K562 (cell line): Measurements from ENCODE around the gene OR2AT4. TPM values are rescaled to one million over a fixed set of nuclear protein-coding genes. Genes with fewer than 3 reads are reported as not detected.

Source experiments
- ATAC-seq: fragments of 200-7000 bp; cut with Tn5 transposase; 3 replicates; pipeline ENCODE4 v1.9.1; 2020; ENCODE audit warnings: moderate library complexity
- BruUV-seq: library from RNA; stranded (reverse); fragments of 400-500 nt; replicated peaks from 2 replicates; lab custom pipeline; 2021; lab: Mats Ljungman, UMichigan
- CTCF ChIA-PET: fragments of 300-600 bp; formaldehyde crosslinking; extraction: SDS; loops from one replicate; lab custom pipeline; 2021; ENCODE audit warnings: low intra/inter-chr PET ratio; lab: Yijun Ruan, JAX
- POLR2A ChIA-PET: fragments of 300-600, 350-650 bp; sonication (Branson Sonifier 250); formaldehyde crosslinking; extraction: SDS; loops from one replicate; lab custom pipeline; 2021; ENCODE audit warnings: antibody characterized with exemption, inconsistent platforms; lab: Yijun Ruan, JAX
- DNase-seq, 4 experiments: peaks; one replicate each; pipeline versions ENCODE4 v3.0.0 to v3.0.0-alpha.2; 2011 to 2018; ENCODE audit warnings: low spot score in 3 of 4, mixed read lengths in 3 of 4; ENCODE audit errors: extremely low read depth in 1 of 4
- FAIRE-seq: peaks from 2 replicates; lab custom pipeline; 2011; peaks lifted over from hg19 to GRCh38; lab: Jason Lieb, UNC
- H2AFZ ChIP-seq: 2 replicates; pipeline ENCODE4 v1.6.0; 2011; ENCODE audit warnings: low read depth, low read length, control low read depth, inconsistent platforms
- H3K27ac ChIP-seq: fragments of 200-600 bp; 3 replicates; pipeline ENCODE4 v1.8.0; 2011; ENCODE audit warnings: low read depth, mild to moderate bottlenecking, control low read depth, inconsistent platforms, low read length, moderate library complexity, mixed read lengths; ENCODE audit errors: extremely low read depth
- H3K27me3 ChIP-seq, 2 experiments: fragments of 300-600 bp in 1 of 2; 2 replicates in 1 of 2; 3 replicates in 1 of 2; pipeline versions ENCODE4 v1.6.0 to v1.8.0; 2011; ENCODE audit warnings: inconsistent platforms in 2 of 2, low read length in 2 of 2, mild to moderate bottlenecking in 1 of 2, mixed read lengths in 1 of 2, moderate library complexity in 1 of 2; ENCODE audit not compliant: control insufficient read depth in 2 of 2, insufficient read depth in 2 of 2
- H3K36me3 ChIP-seq: fragments of 300-600 bp; 3 replicates; pipeline ENCODE4 v1.8.0; 2011; ENCODE audit warnings: mild to moderate bottlenecking, low read length, inconsistent platforms; ENCODE audit not compliant: control insufficient read depth, insufficient read depth
- H3K4me1 ChIP-seq, 2 experiments: fragments of 200-600 bp in 1 of 2; replicated peaks in 1 of 2; 2 replicates in 1 of 2; 3 replicates in 1 of 2; pipeline versions ENCODE4 v1.5.1 to v1.8.0; 2011; ENCODE audit warnings: inconsistent platforms in 2 of 2, low read length in 2 of 2, mild to moderate bottlenecking in 1 of 2, mixed read lengths in 1 of 2, moderate library complexity in 1 of 2; ENCODE audit not compliant: control insufficient read depth in 2 of 2, insufficient read depth in 2 of 2
- H3K4me2 ChIP-seq: 2 replicates; pipeline ENCODE4 v1.6.1; 2011; ENCODE audit warnings: low read length, control low read depth, inconsistent platforms, mixed read lengths; ENCODE audit not compliant: insufficient read depth
- H3K4me3 ChIP-seq: fragments of 200-600 bp; sonication (generic), shearing (Covaris generic); 2 replicates; pipeline ENCODE4 v1.5.1; 2016; ENCODE audit warnings: control low read depth, inconsistent platforms
- H3K79me2 ChIP-seq: fragments of 200-600 bp; 3 replicates; pipeline ENCODE4 v1.8.0; 2011; ENCODE audit warnings: low read length, inconsistent platforms; ENCODE audit not compliant: control insufficient read depth, insufficient read depth
- H3K9ac ChIP-seq, 2 experiments: 2 replicates each; pipeline versions ENCODE4 v1.6.0 to v1.6.1; 2011; ENCODE audit warnings: low read depth in 2 of 2, low read length in 2 of 2, control low read depth in 1 of 2, inconsistent platforms in 1 of 2, mild to moderate bottlenecking in 1 of 2, mixed read lengths in 1 of 2; ENCODE audit not compliant: insufficient read depth in 1 of 2
- H3K9me1 ChIP-seq: one replicate; pipeline ENCODE4 v1.6.0; 2011; ENCODE audit warnings: inconsistent platforms, mild to moderate bottlenecking, low read length, moderate library complexity; ENCODE audit not compliant: control insufficient read depth, insufficient read depth
- H3K9me3 ChIP-seq: replicated peaks from 2 replicates; pipeline ENCODE4 v1.5.1; 2011; ENCODE audit warnings: low read depth, low read length, inconsistent platforms; ENCODE audit not compliant: control insufficient read depth, insufficient read depth
- H4K20me1 ChIP-seq: replicated peaks from 2 replicates; pipeline ENCODE4 v1.6.1; 2011; ENCODE audit warnings: low read length, inconsistent platforms, mixed read lengths; ENCODE audit not compliant: control insufficient read depth, insufficient read depth
- ATF7 ChIP-seq: fragments of 450-650 bp; IDR thresholded peaks from 2 replicates; pipeline ENCODE4 v1.7.1; 2014; ENCODE audit warnings: mild to moderate bottlenecking, moderate library complexity
- GTF2B ChIP-seq: IDR thresholded peaks from 2 replicates; pipeline ENCODE4 v1.6.1; 2011; ENCODE audit not compliant: insufficient read length; ENCODE audit errors: extremely low read depth
- GTF3C2 ChIP-seq: IDR thresholded peaks from 3 replicates; pipeline ENCODE4 v1.6.1; 2011; ENCODE audit warnings: borderline replicate concordance, mild to moderate bottlenecking, moderate library complexity; ENCODE audit not compliant: insufficient read length; ENCODE audit errors: extremely low read depth
- SMARCA4 ChIP-seq: fragments of 450-650 bp; IDR thresholded peaks from 2 replicates; pipeline ENCODE4 v1.6.1; 2016
- SPI1 ChIP-seq: IDR thresholded peaks from 2 replicates; pipeline ENCODE4 v1.6.1; 2011; ENCODE audit warnings: low read depth, low read length, control low read depth, borderline replicate concordance
- SREBF2 ChIP-seq: sonication (generic); formaldehyde crosslinking; IDR thresholded peaks from 2 replicates; pipeline ENCODE4 v1.4.0; 2020; ENCODE audit warnings: mild to moderate bottlenecking, missing genetic modification reagents
- ZNF354B ChIP-seq: fragments of 250-450 bp; sonication (Bioruptor Pico); IDR thresholded peaks from 2 replicates; pipeline ENCODE4 v1.4.0; 2020
- ZNF75A ChIP-seq: fragments of 450-650 bp; formaldehyde crosslinking; IDR thresholded peaks from 2 replicates; pipeline ENCODE4 v1.4.0; 2020; ENCODE audit warnings: mild to moderate bottlenecking
- WGBS: fragments of 100-300 bp; shearing (Covaris generic); methylation state at CpG from one replicate; pipeline ENCODE4 v1.1.6; 2016; ENCODE audit warnings: low coverage, mixed read lengths; ENCODE audit not compliant: insufficient coverage; ENCODE audit errors: missing lambda C conversion rate; 5-methylcytosine and 5-hydroxymethylcytosine counted together
- in situ Hi-C: fragments of 300-500 bp; cut with MboI; formaldehyde crosslinking; loops from 4 replicates; pipeline ENCODE4 v1.15.0; 2018; ENCODE audit warnings: inconsistent platforms, mixed read lengths
- intact Hi-C: fragments of 100-400 bp; cut with micrococcal nuclease; formaldehyde crosslinking; loops from 2 replicates; pipeline ENCODE4 v1.14.2; 2022
- polyA plus RNA-seq, 8 experiments: library from polyadenylated mRNA; depleted of rRNA in 4 of 8; stranded (reverse) in 5 of 8; unstranded in 3 of 8; fragments of >200 nt; fragmentation: Nextera tagmentation in 2 of 8; fragmentation: Illumina TruSeq in 1 of 8; extraction: Ambion mirVana in 2 of 8; extraction: Trizol in 1 of 8; gene quantifications; 2 replicates each; pipeline versions ENCODE4 v1.2.1 to v1.2.3, GENCODE V29; 2011 to 2014; ENCODE audit warnings: inconsistent platforms in 1 of 8, missing spikeins in 1 of 8
- total RNA-seq, 7 experiments: library from RNA; depleted of rRNA in 6 of 7; stranded (reverse); fragments of >200 nt in 6 of 7; fragmentation: Illumina TruSeq in 2 of 7; extraction: Trizol in 2 of 7; gene quantifications; 2 replicates each; pipeline versions ENCODE4 v1.2.1 to v1.2.3, GENCODE V29; 2011 to 2021; ENCODE audit warnings: low replicate concordance in 1 of 7
- TF ChIP-seq, protein P1 (sequence below): sonication (generic); formaldehyde crosslinking; IDR thresholded peaks from 2 replicates; pipeline ENCODE4 v1.9.0; 2022; ENCODE audit warnings: mild to moderate bottlenecking, missing genetic modification reagents

OR2AT4 gene
- total and polyA plus RNA-seq, 9 of the 15 experiments (the other 6 are each of a cell fraction or from before 2014, with no cell fraction given) = 0.86 to 3.1 (median 2.0) TPM

GRCh38 chr11:75114465-75114864, 17.8 kb upstream of the OR2AT4 start (continued):
- no peak for TF ChIP-seq GTF2B
- TF ChIP-seq SREBF2 (CRISPR knock-in tag) = no peak
- no peak for TF ChIP-seq ATF7
- TF ChIP-seq, protein P1, sequence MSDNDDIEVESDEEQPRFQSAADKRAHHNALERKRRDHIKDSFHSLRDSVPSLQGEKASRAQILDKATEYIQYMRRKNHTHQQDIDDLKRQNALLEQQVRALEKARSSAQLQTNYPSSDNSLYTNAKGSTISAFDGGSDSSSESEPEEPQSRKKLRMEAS (CRISPR knock-in tag) = no peak
- TF ChIP-seq, all 486 proteins: peak for 6

GRCh38 chr11:75113030-75113429, 16.4 kb upstream of the OR2AT4 start:
- Histone ChIP-seq H3K4me2 (no peak overlapping the region), H3K36me3 (peaks cover 4% of the 10 kb centered on the region; the same call in 2 of the 3 replicates), H3K9ac (no peak overlapping the region), H3K4me3 (no peak overlapping the region), H3K4me1 (no peaks in the 10 kb centered on the region; a peak in 1 of 5 replicates), H3K27ac (no peak overlapping the region), H3K27me3 (no peaks in the 10 kb centered on the region), H4K20me1 (no peaks in the 10 kb centered on the region), H3K9me3 (peaks cover 15% of the 10 kb centered on the region), H2AFZ (no peak overlapping the region), H3K9me1 (no peaks in the 10 kb centered on the region), H3K79me2 (no peaks in the 10 kb centered on the region; the same call in 2 of the 3 replicates)
- intact Hi-C loops = no loop called here
- ChIA-PET POLR2A (interaction anchor here (1.0 kb wide), 1 partner anchor 8 kb away, joined by 3 read pairs; no protein-coding TSS in a partner anchor), CTCF (no interaction called here)
- FAIRE-seq (no peak), DNase-seq (no peak), ATAC-seq (no peak)
- BruUV-seq = no TSS peak
- in situ Hi-C loops = no loop called here
- WGBS = 40% methylated on average over 1 of the region's 1 CpG
- TF ChIP-seq SMARCA4 (no peak), SPI1 (no peak), GTF3C2 (no peak), ZNF75A (CRISPR knock-in tag) (peak; percentile 92), ZNF354B (CRISPR knock-in tag) (no peak)
